Neural cell (in vitro differentiated cells): ENCODE data around the gene SMARCC2.

Experiments used
- EP300 ChIP-seq: fragments of 450-650 bp; conservative IDR thresholded peaks from 2 replicates; pipeline ENCODE4 v1.6.1; 2014; ENCODE audit warnings: antibody characterized with exemption, mild to moderate bottlenecking, moderate library complexity; ENCODE audit not compliant: poor library complexity, severe bottlenecking
- EZH2 ChIP-seq: fragments of 200-600, 300-800 bp; shearing (Covaris generic), sonication (generic); IDR thresholded peaks from 2 replicates; pipeline ENCODE4 v1.6.1; 2014; ENCODE audit warnings: antibody characterized with exemption, low read length, borderline replicate concordance, mild to moderate bottlenecking; ENCODE audit not compliant: insufficient read depth, poor library complexity, severe bottlenecking
- MXI1 ChIP-seq: fragments of 450-650 bp; conservative IDR thresholded peaks from 2 replicates; pipeline ENCODE4 v1.6.1; 2014; ENCODE audit warnings: antibody characterized with exemption, mild to moderate bottlenecking; ENCODE audit not compliant: poor library complexity, severe bottlenecking
- POLR2AphosphoS5 ChIP-seq: IDR thresholded peaks from 2 replicates; pipeline ENCODE4 v1.6.1; 2012
- RAD21 ChIP-seq: fragments of 450-650 bp; conservative IDR thresholded peaks from 2 replicates; pipeline ENCODE4 v1.6.1; 2014; ENCODE audit warnings: antibody characterized with exemption, mild to moderate bottlenecking, moderate library complexity
- SMC3 ChIP-seq: fragments of 450-650 bp; conservative IDR thresholded peaks from 2 replicates; pipeline ENCODE4 v1.6.1; 2014; ENCODE audit warnings: antibody characterized with exemption, mild to moderate bottlenecking, moderate library complexity; ENCODE audit not compliant: poor library complexity
- TF ChIP-seq, protein P1 (sequence below): fragments of 450-650 bp; IDR thresholded peaks from 2 replicates; pipeline ENCODE4 v1.5.1; 2014; ENCODE audit warnings: antibody characterized with exemption, mild to moderate bottlenecking, moderate library complexity; ENCODE audit not compliant: poor library complexity, severe bottlenecking
- TF ChIP-seq, protein P2 (sequence below): IDR thresholded peaks from 2 replicates; pipeline ENCODE4 v1.6.1; 2012; ENCODE audit warnings: borderline replicate concordance

DNA sequence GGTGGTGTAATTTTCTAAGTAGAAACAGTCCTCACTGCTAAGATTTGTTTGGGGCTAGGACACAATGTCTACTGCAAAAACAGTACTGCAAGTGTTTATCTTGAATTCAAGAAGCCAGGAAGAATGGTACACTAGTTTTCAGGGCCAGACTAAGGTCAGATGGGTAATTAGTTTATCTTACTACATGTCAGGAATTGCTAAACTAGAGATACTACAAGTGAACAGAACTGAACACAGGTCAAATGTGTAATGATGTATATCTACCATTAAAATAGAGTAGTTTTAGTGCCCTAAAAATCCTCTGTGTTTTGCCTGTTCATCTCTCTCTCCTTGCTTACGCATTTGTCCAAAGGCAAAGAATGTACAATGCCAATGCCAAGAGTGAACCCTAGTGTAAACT, 75.2 kb downstream of the SMARCC2 start:
- TF ChIP-seq, protein P1, sequence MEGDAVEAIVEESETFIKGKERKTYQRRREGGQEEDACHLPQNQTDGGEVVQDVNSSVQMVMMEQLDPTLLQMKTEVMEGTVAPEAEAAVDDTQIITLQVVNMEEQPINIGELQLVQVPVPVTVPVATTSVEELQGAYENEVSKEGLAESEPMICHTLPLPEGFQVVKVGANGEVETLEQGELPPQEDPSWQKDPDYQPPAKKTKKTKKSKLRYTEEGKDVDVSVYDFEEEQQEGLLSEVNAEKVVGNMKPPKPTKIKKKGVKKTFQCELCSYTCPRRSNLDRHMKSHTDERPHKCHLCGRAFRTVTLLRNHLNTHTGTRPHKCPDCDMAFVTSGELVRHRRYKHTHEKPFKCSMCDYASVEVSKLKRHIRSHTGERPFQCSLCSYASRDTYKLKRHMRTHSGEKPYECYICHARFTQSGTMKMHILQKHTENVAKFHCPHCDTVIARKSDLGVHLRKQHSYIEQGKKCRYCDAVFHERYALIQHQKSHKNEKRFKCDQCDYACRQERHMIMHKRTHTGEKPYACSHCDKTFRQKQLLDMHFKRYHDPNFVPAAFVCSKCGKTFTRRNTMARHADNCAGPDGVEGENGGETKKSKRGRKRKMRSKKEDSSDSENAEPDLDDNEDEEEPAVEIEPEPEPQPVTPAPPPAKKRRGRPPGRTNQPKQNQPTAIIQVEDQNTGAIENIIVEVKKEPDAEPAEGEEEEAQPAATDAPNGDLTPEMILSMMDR = no peak
- TF ChIP-seq EZH2 (no peak), MXI1 (no peak), POLR2AphosphoS5 (no peak), RAD21 (no peak), SMC3 (no peak), EP300 (no peak)
- TF ChIP-seq, protein P2, sequence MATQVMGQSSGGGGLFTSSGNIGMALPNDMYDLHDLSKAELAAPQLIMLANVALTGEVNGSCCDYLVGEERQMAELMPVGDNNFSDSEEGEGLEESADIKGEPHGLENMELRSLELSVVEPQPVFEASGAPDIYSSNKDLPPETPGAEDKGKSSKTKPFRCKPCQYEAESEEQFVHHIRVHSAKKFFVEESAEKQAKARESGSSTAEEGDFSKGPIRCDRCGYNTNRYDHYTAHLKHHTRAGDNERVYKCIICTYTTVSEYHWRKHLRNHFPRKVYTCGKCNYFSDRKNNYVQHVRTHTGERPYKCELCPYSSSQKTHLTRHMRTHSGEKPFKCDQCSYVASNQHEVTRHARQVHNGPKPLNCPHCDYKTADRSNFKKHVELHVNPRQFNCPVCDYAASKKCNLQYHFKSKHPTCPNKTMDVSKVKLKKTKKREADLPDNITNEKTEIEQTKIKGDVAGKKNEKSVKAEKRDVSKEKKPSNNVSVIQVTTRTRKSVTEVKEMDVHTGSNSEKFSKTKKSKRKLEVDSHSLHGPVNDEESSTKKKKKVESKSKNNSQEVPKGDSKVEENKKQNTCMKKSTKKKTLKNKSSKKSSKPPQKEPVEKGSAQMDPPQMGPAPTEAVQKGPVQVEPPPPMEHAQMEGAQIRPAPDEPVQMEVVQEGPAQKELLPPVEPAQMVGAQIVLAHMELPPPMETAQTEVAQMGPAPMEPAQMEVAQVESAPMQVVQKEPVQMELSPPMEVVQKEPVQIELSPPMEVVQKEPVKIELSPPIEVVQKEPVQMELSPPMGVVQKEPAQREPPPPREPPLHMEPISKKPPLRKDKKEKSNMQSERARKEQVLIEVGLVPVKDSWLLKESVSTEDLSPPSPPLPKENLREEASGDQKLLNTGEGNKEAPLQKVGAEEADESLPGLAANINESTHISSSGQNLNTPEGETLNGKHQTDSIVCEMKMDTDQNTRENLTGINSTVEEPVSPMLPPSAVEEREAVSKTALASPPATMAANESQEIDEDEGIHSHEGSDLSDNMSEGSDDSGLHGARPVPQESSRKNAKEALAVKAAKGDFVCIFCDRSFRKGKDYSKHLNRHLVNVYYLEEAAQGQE = no peak
